Measurements from ENCODE around the gene ARMH3. TPM values are rescaled to one million over a fixed set of nuclear protein-coding genes. Genes with fewer than 3 reads are reported as not detected.

ARMH3 gene
- total and polyA plus RNA-seq, 10 of the 15 experiments (the other 5 are each of a cell fraction or from before 2014, with no cell fraction given): 13.0 to 33.0 (median 16.4) TPM

GRCh38 chr10:101889256-101890210, 166.4 kb downstream of the ARMH3 start (continued):
- TF ChIP-seq E4F1 (IDR thresholded peaks at IDR 0.05; ENCODE audit: borderline replicate concordance, partially characterized antibody) (no peak), CHD1 (IDR thresholded peaks at IDR 0.05; ENCODE audit: low read depth, low read length) (no peak), NFIC (IDR thresholded peaks at IDR 0.05; ENCODE audit: low read depth, low read length) (no peak), NR2C1 (IDR thresholded peaks at IDR 0.05) (no peak; the same call in 1 of the 2 replicates), HDAC6 (IDR thresholded peaks at IDR 0.05; ENCODE audit: unreplicated experiment) (no peak), RFX5 (IDR thresholded peaks at IDR 0.05; ENCODE audit: low read depth, low read length) (no peak), TCF12 (IDR thresholded peaks at IDR 0.05; ENCODE audit: low read depth, low read length) (no peak), BMI1 (IDR thresholded peaks at IDR 0.05; ENCODE audit: borderline replicate concordance) (no peak), ZZZ3 (IDR thresholded peaks at IDR 0.05; ENCODE audit: control insufficient read depth, insufficient read length, low read depth) (no peak), ZNF207 (IDR thresholded peaks at IDR 0.05; ENCODE audit: borderline replicate concordance) (no peak), BCL11A (IDR thresholded peaks at IDR 0.05; ENCODE audit: low read depth, low read length) (0 out of 2 replicates have a peak, but pooled peaks have one; percentile 35), EED (IDR thresholded peaks at IDR 0.05; ENCODE audit: low read depth) (no peak), ZNF384 (IDR thresholded peaks at IDR 0.05; ENCODE audit: borderline replicate concordance, low read depth, low read length) (no peak), REST (IDR thresholded peaks at IDR 0.05; ENCODE audit: low read depth, low read length) (no peak), NBN (IDR thresholded peaks at IDR 0.05) (no peak), CBX5 (IDR thresholded peaks at IDR 0.05; ENCODE audit: low read depth) (no peak), CREB1 (IDR thresholded peaks at IDR 0.05; ENCODE audit: low read depth) (no peak), TCF3 (IDR thresholded peaks at IDR 0.05; ENCODE audit: borderline replicate concordance, insufficient read depth, low read depth, low read length) (no peak), KDM1A (IDR thresholded peaks at IDR 0.05; ENCODE audit: borderline replicate concordance) (no peak), EGR1 (IDR thresholded peaks at IDR 0.05; ENCODE audit: borderline replicate concordance in 1 of 2, low read depth in 2 of 2, low read length in 2 of 2) (no peak), SREBF2 (IDR thresholded peaks at IDR 0.05; ENCODE audit: low read length) (no peak), ZNF622 (IDR thresholded peaks at IDR 0.05) (no peak), ZSCAN29 (IDR thresholded peaks at IDR 0.05) (no peak), YY1 (IDR thresholded peaks at IDR 0.05; ENCODE audit: low read depth, low read length) (peak; percentile 58)
